Endodermal cell (in vitro differentiated cells): ENCODE results near the gene AMBRA1. TPM values are rescaled to one million over a fixed set of nuclear protein-coding genes. Genes with fewer than 3 reads are reported as not detected.

ENCODE experiments used
- DNase-seq: peaks from one replicate; pipeline ENCODE4 v3.0.0-alpha.2; 2017
- H3K27ac ChIP-seq: 2 replicates; pipeline ENCODE4 v1.5.1; 2013; ENCODE audit warnings: mild to moderate bottlenecking, low read depth, low read length, moderate library complexity
- H3K27me3 ChIP-seq: 2 replicates; pipeline ENCODE4 v1.6.1; 2013; ENCODE audit warnings: mild to moderate bottlenecking, low read length, moderate library complexity; ENCODE audit not compliant: insufficient read depth, control insufficient read depth, poor library complexity, severe bottlenecking
- H3K36me3 ChIP-seq: 2 replicates; pipeline ENCODE4 v1.7.0; 2013; ENCODE audit warnings: mild to moderate bottlenecking, low read length, moderate library complexity; ENCODE audit not compliant: control insufficient read depth, insufficient read depth
- H3K4me1 ChIP-seq: one replicate; pipeline ENCODE4 v1.7.0; 2013; ENCODE audit warnings: low read length; ENCODE audit not compliant: control insufficient read depth, insufficient read depth
- H3K4me3 ChIP-seq: 2 replicates; pipeline ENCODE4 v1.5.1; 2013; ENCODE audit warnings: mild to moderate bottlenecking, low read length, moderate library complexity
- H3K9ac ChIP-seq: 2 replicates; pipeline ENCODE4 v1.6.1; 2013; ENCODE audit warnings: mild to moderate bottlenecking, low read length, moderate library complexity; ENCODE audit not compliant: poor library complexity, severe bottlenecking; ENCODE audit errors: extremely low read depth
- H3K9me3 ChIP-seq: 2 replicates; pipeline ENCODE4 v1.6.1; 2013; ENCODE audit warnings: mild to moderate bottlenecking, low read length, moderate library complexity; ENCODE audit not compliant: control insufficient read depth
- H3K27ac Mint-ChIP-seq: 2 replicates; pipeline ENCODE4 v1.8.0; 2020; ENCODE audit warnings: mixed read lengths
- H3K27me3 Mint-ChIP-seq: 2 replicates; pipeline ENCODE4 v1.8.0; 2021; ENCODE audit warnings: mild to moderate bottlenecking, mixed read lengths; ENCODE audit not compliant: insufficient read depth
- H3K36me3 Mint-ChIP-seq: 2 replicates; pipeline ENCODE4 v1.8.0; 2020; ENCODE audit warnings: low read depth, mixed read lengths
- H3K4me1 Mint-ChIP-seq: 2 replicates; pipeline ENCODE4 v1.8.0; 2020; ENCODE audit warnings: mixed read lengths
- H3K4me3 Mint-ChIP-seq: 2 replicates; pipeline ENCODE4 v1.8.0; 2020; ENCODE audit warnings: mild to moderate bottlenecking, moderate library complexity, mixed read lengths
- H3K9me3 Mint-ChIP-seq: 2 replicates; pipeline ENCODE4 v1.8.0; 2020; ENCODE audit warnings: mild to moderate bottlenecking, mixed read lengths
- WGBS, 2 experiments: methylation state at CpG; one replicate each; pipeline versions ENCODE4 v1.1.5 to v1.1.7; 2013; ENCODE audit warnings: missing lambda C conversion rate in 2 of 2, mixed read lengths in 1 of 2; ENCODE audit not compliant: insufficient coverage in 1 of 2, insufficient read length in 1 of 2; 5-methylcytosine and 5-hydroxymethylcytosine counted together
- total RNA-seq, 2 donors: library from RNA; stranded (reverse); fragmentation: NEBNext Ultra II Directional in 1 of 2; extraction: Animal tissue kit (Norgen Biotek cat#: 25700) in 1 of 2; gene quantifications; 2 replicates in 1 of 2; 3 replicates in 1 of 2; pipeline ENCODE4 v1.2.1, GENCODE V29; 2021
- TF ChIP-seq, protein P1 (sequence below): fragments of 200-600 bp; sonication (generic); conservative IDR thresholded peaks from 2 replicates; pipeline ENCODE4 v1.5.0; 2021; ENCODE audit warnings: antibody characterized with exemption, mild to moderate bottlenecking

The AMBRA1 gene
- total RNA-seq, 2 donors from 2014 or later = 54.5 to 67.8 TPM

DNA sequence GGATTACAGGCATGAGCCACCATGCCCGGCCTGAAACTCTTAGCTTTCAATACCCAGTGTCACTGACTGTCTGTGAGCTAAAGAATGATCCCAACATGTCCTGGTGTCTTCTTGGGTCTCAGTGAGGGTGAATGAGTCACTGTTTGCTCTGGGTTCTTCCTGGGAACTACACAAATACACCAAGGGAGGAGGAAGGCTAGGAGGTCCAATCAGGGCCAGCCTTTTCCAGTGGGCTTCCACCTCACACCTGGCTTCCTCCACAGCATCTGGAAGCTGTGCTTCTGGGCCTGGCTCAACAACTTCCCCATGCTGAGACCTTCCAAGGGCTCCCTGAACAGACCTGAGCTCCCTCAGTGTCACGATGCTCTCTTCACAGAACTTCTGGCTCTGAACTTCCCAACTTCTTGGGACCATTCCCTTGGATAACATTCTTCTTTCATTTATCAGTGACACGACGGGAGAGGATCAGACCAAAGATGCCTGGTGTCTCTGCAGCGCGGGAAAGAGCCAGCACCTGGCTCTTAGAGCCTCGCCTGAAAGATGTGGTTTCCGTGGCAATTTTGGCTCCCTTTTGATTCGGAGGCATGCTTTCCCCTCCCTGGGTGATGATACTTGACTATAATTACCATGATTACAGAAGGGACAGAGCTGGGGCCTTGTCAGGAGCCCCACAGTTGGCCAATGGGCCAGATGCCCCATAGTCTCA, 179.9 kb downstream of the AMBRA1 start:
- Mint-ChIP-seq H3K36me3 (peaks cover 60% of the 10 kb centered on the region), H3K27me3 (no peaks in the 10 kb centered on the region), H3K4me1 (peaks cover 21% of the 10 kb centered on the region), H3K9me3 (no peaks in the 10 kb centered on the region), H3K27ac (no peak overlapping the region), H3K4me3 (no peak overlapping the region)
- Histone ChIP-seq H3K27me3 (no peaks in the 10 kb centered on the region), H3K36me3 (peaks cover 68% of the 10 kb centered on the region), H3K27ac (no peak overlapping the region), H3K9ac (no peak overlapping the region), H3K9me3 (no peaks in the 10 kb centered on the region), H3K4me3 (no peak overlapping the region), H3K4me1 (peaks cover under 1% of the 10 kb centered on the region)
- no peak for DNase-seq
- WGBS, 2 experiments = 96 to 97% methylated on average over 6 to 9 of the region's 9 CpGs
- TF ChIP-seq, protein P1, sequence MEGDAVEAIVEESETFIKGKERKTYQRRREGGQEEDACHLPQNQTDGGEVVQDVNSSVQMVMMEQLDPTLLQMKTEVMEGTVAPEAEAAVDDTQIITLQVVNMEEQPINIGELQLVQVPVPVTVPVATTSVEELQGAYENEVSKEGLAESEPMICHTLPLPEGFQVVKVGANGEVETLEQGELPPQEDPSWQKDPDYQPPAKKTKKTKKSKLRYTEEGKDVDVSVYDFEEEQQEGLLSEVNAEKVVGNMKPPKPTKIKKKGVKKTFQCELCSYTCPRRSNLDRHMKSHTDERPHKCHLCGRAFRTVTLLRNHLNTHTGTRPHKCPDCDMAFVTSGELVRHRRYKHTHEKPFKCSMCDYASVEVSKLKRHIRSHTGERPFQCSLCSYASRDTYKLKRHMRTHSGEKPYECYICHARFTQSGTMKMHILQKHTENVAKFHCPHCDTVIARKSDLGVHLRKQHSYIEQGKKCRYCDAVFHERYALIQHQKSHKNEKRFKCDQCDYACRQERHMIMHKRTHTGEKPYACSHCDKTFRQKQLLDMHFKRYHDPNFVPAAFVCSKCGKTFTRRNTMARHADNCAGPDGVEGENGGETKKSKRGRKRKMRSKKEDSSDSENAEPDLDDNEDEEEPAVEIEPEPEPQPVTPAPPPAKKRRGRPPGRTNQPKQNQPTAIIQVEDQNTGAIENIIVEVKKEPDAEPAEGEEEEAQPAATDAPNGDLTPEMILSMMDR = no peak

DNA sequence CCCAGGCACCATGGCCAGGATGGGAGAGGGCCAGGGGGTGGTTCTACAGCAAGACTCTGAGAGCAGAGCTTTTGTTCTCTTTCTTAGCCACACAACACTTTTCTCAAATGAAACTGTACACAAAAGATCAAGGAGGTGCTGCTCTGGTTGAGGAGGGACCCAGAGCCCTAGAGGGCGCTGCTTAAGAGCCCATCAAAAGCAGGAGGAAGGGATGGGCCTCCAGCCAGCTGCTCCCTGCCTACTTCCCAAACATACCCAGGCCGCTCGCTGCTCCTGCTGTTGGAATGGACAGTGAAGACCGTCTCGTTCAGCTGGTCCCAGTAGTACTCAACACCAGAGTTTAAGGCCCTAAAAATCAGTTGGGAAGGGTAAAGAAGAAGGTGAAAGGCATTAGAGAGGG, 183.8 kb downstream of the AMBRA1 start:
- H3K4me3 ChIP-seq = no peak overlapping the region
- H3K9me3 Mint-ChIP-seq = no peaks in the 10 kb centered on the region
- H3K27ac Mint-ChIP-seq = no peak overlapping the region
- peaks cover 61% of the 10 kb centered on the region for H3K36me3 ChIP-seq
- no peaks in the 10 kb centered on the region for H3K27me3 ChIP-seq
- no peaks in the 10 kb centered on the region for H3K27me3 Mint-ChIP-seq
- peak; percentile 84 for DNase-seq
- no peak overlapping the region for H3K9ac ChIP-seq
- no peaks in the 10 kb centered on the region for H3K9me3 ChIP-seq
- TF ChIP-seq, protein P1 = peak; percentile 76
- peaks cover 31% of the 10 kb centered on the region for H3K4me1 Mint-ChIP-seq
- no peak overlapping the region for H3K27ac ChIP-seq
- 38 to 75% methylated on average over 1 to 5 of the region's 5 CpGs for WGBS, 2 experiments
- H3K36me3 Mint-ChIP-seq = peaks cover 53% of the 10 kb centered on the region
- H3K4me1 ChIP-seq = peaks cover 17% of the 10 kb centered on the region
- H3K4me3 Mint-ChIP-seq = no peak overlapping the region

DNA sequence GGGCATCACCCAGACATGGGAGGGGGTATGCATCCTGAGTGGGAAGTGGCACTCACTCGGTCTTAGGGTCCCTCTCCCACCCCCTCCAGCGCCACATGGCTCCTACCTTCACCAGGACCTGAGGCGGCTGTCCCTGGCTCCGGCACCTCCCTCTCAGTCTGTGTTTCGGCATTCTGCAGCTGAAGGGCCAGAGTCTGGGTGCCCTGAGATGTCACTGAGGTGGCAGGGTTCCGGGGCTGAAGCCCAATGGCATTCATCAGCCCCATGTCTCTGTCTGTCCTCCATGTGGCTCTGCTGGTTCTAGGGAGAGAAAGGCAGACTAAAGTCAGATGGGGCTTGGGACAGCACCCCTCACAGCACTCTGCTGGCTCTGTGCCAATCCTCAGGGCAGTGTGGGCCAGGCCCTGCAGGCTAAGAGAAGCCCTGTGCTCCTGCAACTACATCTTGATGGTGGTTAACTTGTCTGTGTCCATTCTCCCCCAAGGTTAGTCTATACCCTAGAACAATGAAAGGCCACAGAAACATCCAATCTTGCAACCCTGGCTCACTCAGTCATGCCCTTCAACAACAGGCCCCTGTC, 185.3 kb downstream of the AMBRA1 start:
- peaks cover 61% of the 10 kb centered on the region for H3K36me3 ChIP-seq
- H3K27me3 ChIP-seq = no peaks in the 10 kb centered on the region
- no peaks in the 10 kb centered on the region for H3K9me3 Mint-ChIP-seq
- TF ChIP-seq, protein P1 = no peak
- no peak overlapping the region for H3K4me3 ChIP-seq
- H3K4me1 Mint-ChIP-seq = peaks cover 25% of the 10 kb centered on the region
- no peaks in the 10 kb centered on the region for H3K9me3 ChIP-seq
- no peak overlapping the region for H3K4me3 Mint-ChIP-seq
- peaks cover 17% of the 10 kb centered on the region for H3K4me1 ChIP-seq
- no peak overlapping the region for H3K27ac ChIP-seq
- H3K27me3 Mint-ChIP-seq = no peaks in the 10 kb centered on the region
- WGBS, 2 experiments = 94 to 100% methylated on average over 2 to 6 of the region's 6 CpGs
- H3K36me3 Mint-ChIP-seq = peaks cover 49% of the 10 kb centered on the region
- DNase-seq = no peak
- no peak overlapping the region for H3K9ac ChIP-seq
- no peak overlapping the region for H3K27ac Mint-ChIP-seq
